ENCODE measurements around the gene GCNA.
A peak's percentile ranks its signal among the peaks of the same experiment; 100 is the strongest.

DNA sequence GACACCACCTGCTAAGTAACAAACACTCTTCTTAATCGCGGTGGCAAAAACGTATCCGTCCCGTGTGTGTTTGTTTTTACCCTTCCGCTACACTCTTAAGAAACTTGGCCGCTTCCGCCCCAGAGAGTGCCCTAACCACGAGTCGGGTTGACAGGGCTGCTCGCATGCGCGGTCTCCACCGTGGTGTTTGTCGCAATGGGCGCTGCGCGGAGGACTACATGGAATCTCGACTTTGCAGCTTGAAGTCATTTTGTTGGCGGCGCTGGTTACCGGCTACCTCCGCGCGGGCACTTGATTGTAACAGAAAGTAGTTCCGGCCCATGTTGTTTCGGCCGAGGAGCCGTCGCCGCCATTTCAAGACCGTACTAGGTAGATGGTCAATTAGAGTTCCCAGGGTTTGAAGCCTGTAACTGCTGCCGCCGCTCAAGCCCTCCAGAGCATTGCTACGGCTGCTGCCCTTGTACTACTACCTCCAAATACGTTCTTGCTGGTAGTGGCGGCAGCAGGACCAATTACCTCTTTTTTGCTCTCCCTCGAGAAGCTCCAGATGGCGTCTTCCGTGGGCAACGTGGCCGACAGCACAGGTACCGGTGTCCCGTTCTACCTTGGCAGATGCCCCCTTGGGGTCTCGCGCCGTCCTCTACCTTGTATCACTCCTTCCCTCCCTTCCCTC, 45.3 kb upstream of the GCNA start, which contains the start of gene OGT:
- TF ChIP-seq CTCF (IDR thresholded peaks at IDR 0.05) = no peak
- TF ChIP-seq POLR2AphosphoS5 (IDR thresholded peaks at IDR 0.05) = peak; percentile 91
- TF ChIP-seq EP300 (IDR thresholded peaks at IDR 0.05) = no peak

All from gastroesophageal sphincter (tissue), 3 donors.